ENCODE measurements around the gene LIAS.

DNA sequence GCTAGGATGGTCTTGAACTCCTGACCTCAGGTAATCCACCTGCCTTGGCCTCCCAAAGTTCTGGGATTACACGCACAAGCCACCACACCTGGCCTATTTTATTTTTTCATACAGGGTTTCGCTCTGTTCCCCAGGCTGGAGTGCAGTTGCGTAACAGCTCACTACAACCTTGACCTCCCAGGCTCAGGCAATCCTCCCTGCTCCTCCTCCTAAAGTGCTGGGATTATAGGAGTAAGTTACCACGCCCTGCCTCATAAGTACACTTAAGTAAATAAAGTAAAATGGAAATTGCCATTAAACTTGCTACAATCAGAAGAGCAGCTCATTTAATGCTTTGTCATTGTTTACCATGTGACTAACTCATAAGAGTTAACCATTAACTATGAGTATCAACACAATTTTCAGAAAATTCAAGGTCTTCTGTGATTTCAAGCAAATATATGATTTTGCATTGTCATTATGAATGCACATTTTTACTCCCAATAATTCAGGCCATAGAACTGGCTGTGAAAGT lies 56.1 kb downstream of the LIAS start:
- TF ChIP-seq, protein P1, sequence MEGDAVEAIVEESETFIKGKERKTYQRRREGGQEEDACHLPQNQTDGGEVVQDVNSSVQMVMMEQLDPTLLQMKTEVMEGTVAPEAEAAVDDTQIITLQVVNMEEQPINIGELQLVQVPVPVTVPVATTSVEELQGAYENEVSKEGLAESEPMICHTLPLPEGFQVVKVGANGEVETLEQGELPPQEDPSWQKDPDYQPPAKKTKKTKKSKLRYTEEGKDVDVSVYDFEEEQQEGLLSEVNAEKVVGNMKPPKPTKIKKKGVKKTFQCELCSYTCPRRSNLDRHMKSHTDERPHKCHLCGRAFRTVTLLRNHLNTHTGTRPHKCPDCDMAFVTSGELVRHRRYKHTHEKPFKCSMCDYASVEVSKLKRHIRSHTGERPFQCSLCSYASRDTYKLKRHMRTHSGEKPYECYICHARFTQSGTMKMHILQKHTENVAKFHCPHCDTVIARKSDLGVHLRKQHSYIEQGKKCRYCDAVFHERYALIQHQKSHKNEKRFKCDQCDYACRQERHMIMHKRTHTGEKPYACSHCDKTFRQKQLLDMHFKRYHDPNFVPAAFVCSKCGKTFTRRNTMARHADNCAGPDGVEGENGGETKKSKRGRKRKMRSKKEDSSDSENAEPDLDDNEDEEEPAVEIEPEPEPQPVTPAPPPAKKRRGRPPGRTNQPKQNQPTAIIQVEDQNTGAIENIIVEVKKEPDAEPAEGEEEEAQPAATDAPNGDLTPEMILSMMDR (IDR thresholded peaks at IDR 0.05) = no peak
- TF ChIP-seq POLR2A (IDR thresholded peaks at IDR 0.05) = no peak

All from transverse colon (tissue), 3 donors.